ENCODE data around the gene MBD3L3.

GRCh38 chr19:7098701-7099596 is 40.5 kb upstream of the MBD3L3 start:
- TF ChIP-seq CTCF (conservative IDR thresholded peaks at IDR 0.05 in 1 of 2, IDR thresholded peaks at IDR 0.05 in 1 of 2; ENCODE audit: extremely low read depth in 1 of 2, insufficient read depth in 1 of 2, low read depth in 1 of 2, low read length in 2 of 2) (no peak), EZH2 (IDR thresholded peaks at IDR 0.05; ENCODE audit: borderline replicate concordance, low read length) (no peak)

Measured in mammary epithelial cell (primary cell).